GM10248 (cell line): Measurements from ENCODE around the gene APOC4.

Source experiments
- CTCF ChIA-PET: fragments of 300-600 bp; sonication (Branson Sonifier 250); formaldehyde crosslinking; extraction: SDS; loops from one replicate; lab custom pipeline; 2021; ENCODE audit warnings: antibody characterized with exemption; lab: Yijun Ruan, JAX
- POLR2A ChIA-PET: fragments of 350-650 bp; sonication (Branson Sonifier 250); formaldehyde crosslinking; extraction: SDS; loops from one replicate; lab custom pipeline; 2020; ENCODE audit warnings: antibody characterized with exemption; lab: Yijun Ruan, JAX
- DNase-seq: peaks from one replicate; pipeline ENCODE4 v3.0.0; 2012; ENCODE audit errors: extremely low spot score
- CTCF ChIP-seq: IDR thresholded peaks from 2 replicates; pipeline ENCODE4 v1.5.1; 2012; ENCODE audit warnings: mild to moderate bottlenecking, low read depth; ENCODE audit errors: extremely low read depth, missing control alignments, control extremely low read depth

APOC4 gene

GRCh38 chr19:44958090-44958489, 16.1 kb downstream of the APOC4 start:
- CTCF ChIA-PET = interaction anchor here (1.0 to 11.1 kb wide), 7 partner anchors 10 to 107 kb away, joined by 3 to 95 read pairs (median 3); partner anchors contain the start of gene APOE
- no peak for DNase-seq
- POLR2A ChIA-PET = no interaction called here
- TF ChIP-seq CTCF = no peak

GRCh38 chr19:44959691-44960090, 17.7 kb downstream of the APOC4 start:
- ChIA-PET POLR2A (no interaction called here), CTCF (interaction anchor here (1.0 to 2.0 kb wide), 6 partner anchors 7 to 167 kb away, joined by 3 to 12 read pairs (median 4); no protein-coding TSS in a partner anchor)
- no peak for TF ChIP-seq CTCF
- no peak for DNase-seq

- DNase-seq = no peak
- ChIA-PET POLR2A (no interaction called here), CTCF (interaction anchor here (1.0 to 2.0 kb wide), 4 partner anchors 9 to 226 kb away, joined by 3 to 12 read pairs (median 4); no protein-coding TSS in a partner anchor)
- TF ChIP-seq CTCF = no peak
These were observed 19.1 kb downstream of the APOC4 start for GRCh38 chr19:44960906-44961728.

GRCh38 chr19:44961821-44962220, 19.8 kb downstream of the APOC4 start:
- no peak for TF ChIP-seq CTCF
- no peak for DNase-seq
- POLR2A ChIA-PET = interaction anchor here (0.6 kb wide), 1 partner anchor 37 kb away, joined by 3 read pairs; no protein-coding TSS in a partner anchor
- CTCF ChIA-PET = interaction anchor here (1.3 to 2.0 kb wide), 3 partner anchors 7 to 10 kb away, joined by 3 to 12 read pairs (median 7); partner anchors contain the start of gene CLPTM1

- no peak for DNase-seq
- POLR2A ChIA-PET = no interaction called here
- no peak for TF ChIP-seq CTCF
- CTCF ChIA-PET = no interaction called here
These were observed 26.1 kb downstream of the APOC4 start for GRCh38 chr19:44968118-44968517.

- no peak for TF ChIP-seq CTCF
- POLR2A ChIA-PET = no interaction called here
- CTCF ChIA-PET = no interaction called here
- DNase-seq = no peak
These were observed 26.6 kb downstream of the APOC4 start for GRCh38 chr19:44968670-44969069.
